GM12864 (cell line): Measurements from ENCODE around the gene E2F3.

ENCODE experiments used
- DNase-seq: peaks from one replicate; pipeline ENCODE4 v3.0.0-alpha.2; 2011; ENCODE audit warnings: low read depth
- H3K4me3 ChIP-seq: 2 replicates; pipeline ENCODE4 v1.5.1; 2011; ENCODE audit warnings: mild to moderate bottlenecking, low read depth, low read length, control low read depth
- CTCF ChIP-seq: IDR thresholded peaks from 2 replicates; pipeline ENCODE4 v1.5.1; 2011; ENCODE audit warnings: low read depth, mild to moderate bottlenecking, moderate library complexity, low read length, control low read depth, inconsistent platforms; ENCODE audit errors: missing control alignments

Gene E2F3

DNA sequence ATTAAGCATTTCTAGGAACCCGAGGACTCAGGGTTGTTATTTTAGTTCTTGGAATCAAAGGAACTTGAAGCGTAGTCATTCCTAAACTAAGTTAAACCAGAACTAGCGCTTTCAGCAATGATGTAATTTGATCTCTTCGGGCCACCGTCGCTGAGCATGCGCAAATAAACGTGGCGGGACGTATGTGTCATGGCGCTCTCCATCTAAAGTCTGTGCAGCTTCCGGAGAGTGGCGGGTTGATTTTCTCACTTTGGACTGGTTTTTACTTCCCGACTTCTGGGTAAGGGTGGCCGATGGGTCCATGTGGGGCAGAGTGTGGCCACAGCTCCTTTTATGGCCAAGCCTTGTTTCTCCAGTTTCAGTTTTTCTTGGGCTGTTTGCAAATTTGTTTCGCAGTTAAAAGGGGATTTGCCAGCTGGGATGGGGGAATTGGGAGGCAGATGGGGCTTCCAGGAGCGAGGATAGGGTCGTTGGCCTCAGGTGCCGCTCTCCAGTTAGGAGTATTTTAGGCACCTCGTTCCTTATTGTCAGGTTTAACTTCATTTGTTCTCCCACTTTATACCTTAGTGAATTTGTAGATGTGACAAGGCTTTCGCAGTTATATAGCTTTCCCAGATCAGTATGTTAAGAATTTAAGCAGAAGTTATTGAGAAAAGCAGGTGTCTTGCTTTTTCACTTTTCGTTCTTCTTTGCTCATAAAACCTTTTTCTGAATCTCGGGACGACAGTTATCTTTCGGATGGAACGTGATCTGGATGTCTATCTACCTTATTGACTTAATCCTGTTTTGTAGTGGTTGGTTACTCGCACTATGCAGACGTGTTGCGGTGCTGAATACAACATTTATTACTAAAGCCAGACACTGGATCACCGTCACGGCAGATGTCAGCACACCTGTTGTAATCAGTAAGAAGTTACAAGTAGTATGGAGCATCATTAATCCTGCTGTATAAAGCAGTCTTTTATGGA lies 132.9 kb downstream of the E2F3 start, which contains the start of gene CDKAL1:
Gene CDKAL1, plus strand, starts transcription at position 163 of the 968 bp plus-strand sequence. CDS start 11,894 bp downstream, outside the sequence.
- TF ChIP-seq CTCF, result no peak
- DNase-seq, result peak; percentile 89
- peak within 1 kb of the TSS; percentile 95 for H3K4me3 ChIP-seq

DNA sequence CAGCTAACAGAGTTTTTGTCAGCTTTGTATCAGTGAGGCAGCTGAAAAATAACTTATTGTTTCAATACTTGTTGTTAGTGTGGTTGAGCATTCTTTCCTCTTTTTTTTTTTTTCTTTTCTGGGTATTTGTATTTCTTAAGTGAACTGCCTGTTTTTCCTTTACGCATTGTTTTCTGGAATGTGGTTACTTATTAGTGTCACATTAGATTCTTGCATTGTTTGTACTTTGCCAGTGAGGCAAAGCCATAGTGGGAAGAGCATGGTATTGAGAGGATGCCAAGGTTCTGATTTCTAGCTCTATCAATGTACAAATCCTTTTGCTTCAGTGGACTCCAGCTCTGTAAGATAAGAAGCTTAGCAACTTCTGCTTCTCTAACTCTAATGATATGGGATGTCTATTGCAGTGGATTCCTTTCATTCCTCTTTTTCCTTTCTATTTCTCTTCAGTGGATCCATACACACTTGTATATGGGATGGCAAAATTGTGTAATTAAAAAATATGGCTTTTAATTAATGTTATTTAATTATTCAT lies 136.5 kb downstream of the E2F3 start:
- H3K4me3 ChIP-seq, result no peak overlapping the region
- TF ChIP-seq CTCF, result no peak
- DNase-seq, result no peak

- no peak overlapping the region for H3K4me3 ChIP-seq
- TF ChIP-seq CTCF, result no peak
- DNase-seq, result no peak
These were observed 137.2 kb downstream of the E2F3 start for GRCh38 chr6:20538907-20539306.

DNA sequence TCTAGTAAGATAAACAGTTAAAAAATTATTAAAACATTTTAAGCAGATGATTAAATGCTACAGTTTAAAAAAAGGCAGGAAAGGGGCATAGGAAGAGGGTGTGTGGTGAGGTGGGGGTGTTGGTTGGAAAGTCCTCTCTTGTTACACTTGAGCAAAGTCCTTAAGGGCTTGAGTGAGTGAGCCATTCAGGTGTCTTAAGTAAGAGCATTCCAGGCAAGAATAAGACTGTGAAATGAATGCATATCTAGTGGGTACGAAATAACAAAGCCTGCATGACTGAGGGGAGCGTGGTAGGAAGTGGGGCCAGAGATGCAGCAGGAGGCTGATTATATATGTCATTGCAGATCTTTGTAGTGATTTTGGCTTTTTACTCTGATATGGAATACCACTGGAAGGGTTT lies 137.7 kb downstream of the E2F3 start:
- TF ChIP-seq CTCF, result no peak
- H3K4me3 ChIP-seq, result no peak overlapping the region
- DNase-seq, result no peak

- TF ChIP-seq CTCF, result no peak
- no peak overlapping the region for H3K4me3 ChIP-seq
- DNase-seq, result no peak
These were observed 139.0 kb downstream of the E2F3 start for GRCh38 chr6:20540683-20541082.

- H3K4me3 ChIP-seq, result no peak overlapping the region
- TF ChIP-seq CTCF, result no peak
- DNase-seq, result no peak
These were observed 139.7 kb downstream of the E2F3 start for GRCh38 chr6:20541382-20541781.
